Endothelial cell of umbilical vein (primary cell): ENCODE data around the gene RSPO1. TPM values are rescaled to one million over a fixed set of nuclear protein-coding genes. Genes with fewer than 3 reads are reported as not detected.

Experiments used
- BruUV-seq: library from RNA; stranded (reverse); fragments of 400-500 nt; replicated peaks from 2 replicates; lab custom pipeline; 2021; lab: Mats Ljungman, UMichigan
- CTCF ChIA-PET: fragments of 300-600, 350-600 bp; sonication (Branson Sonifier 250); formaldehyde crosslinking; loops from one replicate; lab custom pipeline; 2021; ENCODE audit warnings: antibody characterized with exemption, inconsistent platforms; lab: Charles Lee
- POLR2A ChIA-PET: fragments of 300-600, 350-600 bp; sonication (Branson Sonifier 250); formaldehyde crosslinking; loops from one replicate; lab custom pipeline; 2021; ENCODE audit warnings: antibody characterized with exemption, inconsistent platforms; lab: Charles Lee
- DNase-seq: peaks from one replicate; pipeline ENCODE4 v3.0.0-alpha.2; 2011; ENCODE audit warnings: low read depth, low spot score
- FAIRE-seq: peaks from 2 replicates; lab custom pipeline; 2011; peaks lifted over from hg19 to GRCh38; lab: Jason Lieb, UNC
- H2AFZ ChIP-seq: 2 replicates; pipeline ENCODE4 v1.6.0; 2012; ENCODE audit warnings: low read depth, low read length, control low read depth, inconsistent platforms
- H3K27ac ChIP-seq: 2 replicates; pipeline ENCODE4 v1.5.1; 2011; ENCODE audit warnings: low read depth, mild to moderate bottlenecking, control low read depth, low read length, moderate library complexity; ENCODE audit not compliant: insufficient read depth
- H3K27me3 ChIP-seq, 2 experiments: 2 replicates each; pipeline versions ENCODE4 v1.6.0 to v1.6.1; 2011; ENCODE audit warnings: low read length in 2 of 2, mixed read lengths in 1 of 2; ENCODE audit not compliant: control insufficient read depth in 2 of 2, insufficient read depth in 2 of 2
- H3K36me3 ChIP-seq, 2 experiments: 2 replicates in 1 of 2; 3 replicates in 1 of 2; pipeline ENCODE4 v1.5.1; 2011; ENCODE audit warnings: low read length in 2 of 2, mild to moderate bottlenecking in 1 of 2, moderate library complexity in 1 of 2; ENCODE audit not compliant: control insufficient read depth in 2 of 2, insufficient read depth in 2 of 2; ENCODE audit errors: extremely low read depth in 1 of 2
- H3K4me1 ChIP-seq: 3 replicates; pipeline ENCODE4 v1.5.1; 2011; ENCODE audit warnings: mild to moderate bottlenecking, low read length; ENCODE audit not compliant: control insufficient read depth, insufficient read depth; ENCODE audit errors: extremely low read depth
- H3K4me2 ChIP-seq: 2 replicates; pipeline ENCODE4 v1.6.1; 2011; ENCODE audit warnings: low read length, control low read depth, mixed read lengths; ENCODE audit not compliant: insufficient read depth
- H3K4me3 ChIP-seq, 3 experiments: fragments of 200-600 bp in 1 of 3; sonication (generic), shearing (Covaris generic) in 1 of 3; replicated peaks in 1 of 3; 2 replicates each; pipeline ENCODE4 v1.5.1; 2011 to 2016; ENCODE audit warnings: control low read depth in 3 of 3, low read length in 3 of 3, mild to moderate bottlenecking in 2 of 3, inconsistent platforms in 1 of 3, low read depth in 1 of 3, moderate library complexity in 1 of 3; ENCODE audit not compliant: insufficient read depth in 1 of 3
- H3K79me2 ChIP-seq: 2 replicates; pipeline ENCODE4 v1.6.0; 2012; ENCODE audit warnings: low read length, inconsistent platforms; ENCODE audit not compliant: control insufficient read depth, insufficient read depth
- H3K9ac ChIP-seq: replicated peaks from 2 replicates; pipeline ENCODE3; 2011; ENCODE audit warnings: low read length, control low read depth; ENCODE audit not compliant: insufficient read depth; ENCODE audit errors: extremely low read depth
- H3K9me1 ChIP-seq: replicated peaks from 3 replicates; pipeline ENCODE4 v1.6.0; 2011; ENCODE audit warnings: mild to moderate bottlenecking, low read length; ENCODE audit not compliant: control insufficient read depth, insufficient read depth; ENCODE audit errors: extremely low read depth
- H3K9me3 ChIP-seq: replicated peaks from 2 replicates; pipeline ENCODE4 v1.5.1; 2012; ENCODE audit warnings: low read length, inconsistent platforms; ENCODE audit not compliant: control insufficient read depth, insufficient read depth
- H4K20me1 ChIP-seq: replicated peaks from 2 replicates; pipeline ENCODE3; 2011; ENCODE audit warnings: mild to moderate bottlenecking, low read length; ENCODE audit not compliant: control insufficient read depth, insufficient read depth; ENCODE audit errors: extremely low read depth
- CTCF ChIP-seq, 2 donors: IDR thresholded peaks; 1 replicate in 1 of 2; 2 replicates in 1 of 2; pipeline ENCODE4 v1.5.1; 2011; ENCODE audit warnings: low read length in 2 of 2, mild to moderate bottlenecking in 2 of 2, moderate library complexity in 2 of 2, control low read depth in 1 of 2, inconsistent platforms in 1 of 2, low read depth in 1 of 2; ENCODE audit not compliant: insufficient read depth in 1 of 2; ENCODE audit errors: extremely low read depth in 1 of 2
- EZH2 ChIP-seq: IDR thresholded peaks from 2 replicates; pipeline ENCODE4 v1.6.1; 2012; ENCODE audit warnings: borderline replicate concordance, low read depth, mild to moderate bottlenecking, moderate library complexity, low read length, inconsistent platforms; ENCODE audit not compliant: severe bottlenecking
- FOS ChIP-seq: IDR thresholded peaks from 2 replicates; pipeline ENCODE4 v1.6.1; 2011; ENCODE audit warnings: mild to moderate bottlenecking, low read length, moderate library complexity, borderline replicate concordance; ENCODE audit not compliant: insufficient read depth
- GATA2 ChIP-seq: IDR thresholded peaks from 2 replicates; pipeline ENCODE4 v1.7.0; 2011; ENCODE audit warnings: low read depth, mild to moderate bottlenecking, moderate library complexity, mixed read lengths, low read length; ENCODE audit not compliant: insufficient read length, insufficient read depth
- JUN ChIP-seq: IDR thresholded peaks from 2 replicates; pipeline ENCODE4 v1.6.1; 2011; ENCODE audit warnings: borderline replicate concordance, low read depth; ENCODE audit not compliant: insufficient read length, insufficient read depth
- MAX ChIP-seq: IDR thresholded peaks from 2 replicates; pipeline ENCODE4 v1.6.1; 2011; ENCODE audit not compliant: insufficient read depth, insufficient read length
- MYC ChIP-seq: IDR thresholded peaks from one replicate; pipeline ENCODE4 v1.6.1; 2011; ENCODE audit warnings: mild to moderate bottlenecking, low read depth, low read length
- POLR2A ChIP-seq: IDR thresholded peaks from 2 replicates; pipeline ENCODE4 v1.6.1; 2012; ENCODE audit warnings: low read depth, mild to moderate bottlenecking, control low read depth, low read length
- POLR2AphosphoS5 ChIP-seq: IDR thresholded peaks from 2 replicates; pipeline ENCODE4 v1.6.1; 2012; ENCODE audit warnings: low read depth, mild to moderate bottlenecking, control low read depth, low read length, moderate library complexity; ENCODE audit not compliant: insufficient read depth
- dilution Hi-C: fragments of 300-500 bp; cut with MboI; formaldehyde crosslinking; loops from one replicate; pipeline ENCODE4 v1.15.0; 2019; ENCODE audit warnings: low sequenced_read_pairs; ENCODE audit not compliant: extremely low pct_ligation_motif_present
- intact Hi-C: fragments of 100-400 bp; cut with micrococcal nuclease; formaldehyde crosslinking; loops from one replicate; pipeline ENCODE4 v1.10.0; 2022
- polyA plus RNA-seq, 4 experiments: library from polyadenylated mRNA; depleted of rRNA in 3 of 4; stranded (reverse) in 3 of 4; unstranded in 1 of 4; fragments of >200 nt; gene quantifications; 2 replicates each; pipeline versions ENCODE4 v1.2.1 to v1.2.3, GENCODE V29; 2011 to 2012; ENCODE audit warnings: missing spikeins in 1 of 4
- total RNA-seq: library from RNA; stranded (reverse); gene quantifications from 2 replicates; pipeline ENCODE4 v1.2.3, GENCODE V29; 2021

Gene RSPO1
- total and polyA plus RNA-seq, 2 donors (not counting 3 experiments of a cell fraction or from before 2014, with no cell fraction given), result not detected

GRCh38 chr1:37612186-37612585 lies 22.5 kb downstream of the RSPO1 start:
- H3K27ac ChIP-seq, result no peak overlapping the region
- BruUV-seq, result no TSS peak
- no peaks in the 10 kb centered on the region for H3K9me3 ChIP-seq
- H3K4me2 ChIP-seq, result no peak overlapping the region
- H3K4me1 ChIP-seq, result no peaks in the 10 kb centered on the region
- ChIA-PET CTCF (interaction anchor here (1.6 kb wide), 1 partner anchor 9 kb away, joined by 7 read pairs; no protein-coding TSS in a partner anchor), POLR2A (no interaction called here)
- DNase-seq (no peak), FAIRE-seq (no peak)
- no peaks in the 10 kb centered on the region for H3K36me3 ChIP-seq
- no peak overlapping the region for H3K9ac ChIP-seq
- H3K9me1 ChIP-seq, result no peaks in the 10 kb centered on the region
- intact Hi-C loops (no loop called here), dilution Hi-C loops (no loop called here)
- H4K20me1 ChIP-seq, result no peaks in the 10 kb centered on the region
- H3K4me3 ChIP-seq, result no peak overlapping the region
- TF ChIP-seq JUN (no peak), FOS (no peak), POLR2A (no peak), MYC (no peak), POLR2AphosphoS5 (no peak), CTCF (IDR thresholded peaks at IDR 0.05; ENCODE audit: extremely low read depth in 1 of 2, insufficient read depth in 1 of 2, low read depth in 1 of 2, low read length in 2 of 2) (no peak), GATA2 (no peak), MAX (no peak), EZH2 (no peak)
- H2AFZ ChIP-seq, result no peak overlapping the region
- H3K79me2 ChIP-seq, result no peaks in the 10 kb centered on the region
- H3K27me3 ChIP-seq, result peaks cover 19 to 20% of the 10 kb centered on the region in 2 experiments
